ENCODE measurements around the gene ADAMTS14. TPM values are rescaled to one million over a fixed set of nuclear protein-coding genes. Genes with fewer than 3 reads are reported as not detected.
"Not testable (repeated sequence)": the region's sequence is repeated elsewhere in the genome, so short reads cannot be mapped to it uniquely, and the experiment has no call there.

ADAMTS14 gene
- under 1 TPM; 0.69 to 0.79 (median 0.72) TPM for polyA plus RNA-seq (ENCODE audit: insufficient read length in 3 of 3)

DNA sequence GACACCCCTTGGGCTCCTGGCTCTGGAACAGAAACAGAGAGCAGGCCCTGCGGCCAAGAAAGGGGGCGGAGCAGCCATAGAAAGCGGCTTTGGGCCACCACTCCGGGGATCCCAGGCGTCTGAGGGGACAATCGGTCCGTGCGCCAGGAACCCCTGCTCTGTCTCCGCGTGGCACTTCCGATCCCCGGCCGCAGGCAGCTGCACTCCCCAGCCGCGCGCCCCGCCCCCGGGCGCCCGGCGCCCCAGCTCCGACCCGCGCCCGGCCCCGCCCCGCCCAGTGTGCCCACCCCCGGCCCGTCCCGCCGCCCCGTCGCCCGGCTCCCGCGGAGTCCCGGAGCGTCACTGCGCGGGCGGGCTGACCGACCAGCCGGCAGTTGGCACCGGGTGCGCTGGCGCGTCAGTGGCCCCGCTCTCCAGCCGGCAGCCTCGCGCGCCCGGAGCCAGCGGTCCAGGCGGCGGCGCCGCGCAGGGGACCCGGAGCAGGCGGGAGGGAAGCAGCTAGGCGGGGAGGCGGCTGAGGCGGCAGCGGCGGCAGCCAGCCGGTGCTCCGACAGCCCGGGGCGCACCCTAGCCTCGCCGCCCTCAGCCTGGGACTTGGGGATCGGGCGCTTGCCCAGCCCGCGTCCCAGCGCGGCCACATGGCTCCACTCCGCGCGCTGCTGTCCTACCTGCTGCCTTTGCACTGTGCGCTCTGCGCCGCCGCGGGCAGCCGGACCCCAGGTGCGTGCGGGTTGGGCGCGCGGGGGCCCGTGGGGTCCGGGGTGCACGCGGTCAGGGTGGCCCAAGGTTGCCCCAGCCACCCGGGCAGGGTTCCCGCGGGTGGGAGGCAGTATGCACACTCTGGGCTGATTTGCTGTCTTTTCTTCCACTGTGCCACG, at the start of gene ADAMTS14:
Gene ADAMTS14, plus strand, starts transcription at position 342 of the 878 bp plus-strand sequence. Its CDS starts 297 bp downstream, at position 639.
- no peak for DNase-seq (ENCODE audit: low read depth in 3 of 3, low spot score in 2 of 3)

DNA sequence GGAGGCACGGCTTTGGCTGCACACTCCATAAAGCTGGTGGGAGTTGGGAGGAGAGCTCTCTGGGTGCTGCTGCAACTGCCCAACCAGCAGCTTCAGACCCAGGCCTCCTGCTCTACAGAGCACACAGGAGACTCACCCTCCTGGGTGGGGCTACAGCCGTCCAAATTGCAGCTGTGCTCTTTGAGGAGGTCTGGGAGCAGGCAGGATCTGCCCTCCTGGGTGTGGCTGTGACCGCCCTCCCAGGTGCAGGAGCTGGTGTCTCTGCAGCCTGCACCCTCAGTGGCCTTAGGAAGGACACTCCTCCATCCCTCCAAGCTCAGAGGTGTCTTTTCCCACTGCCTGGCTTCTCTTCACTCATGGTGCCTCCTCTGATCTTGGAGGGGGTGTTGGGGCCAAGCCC, 49.8 kb upstream of the ADAMTS14 start:
- DNase-seq (ENCODE audit: low read depth in 3 of 3, low spot score in 2 of 3) = no peak

DNA sequence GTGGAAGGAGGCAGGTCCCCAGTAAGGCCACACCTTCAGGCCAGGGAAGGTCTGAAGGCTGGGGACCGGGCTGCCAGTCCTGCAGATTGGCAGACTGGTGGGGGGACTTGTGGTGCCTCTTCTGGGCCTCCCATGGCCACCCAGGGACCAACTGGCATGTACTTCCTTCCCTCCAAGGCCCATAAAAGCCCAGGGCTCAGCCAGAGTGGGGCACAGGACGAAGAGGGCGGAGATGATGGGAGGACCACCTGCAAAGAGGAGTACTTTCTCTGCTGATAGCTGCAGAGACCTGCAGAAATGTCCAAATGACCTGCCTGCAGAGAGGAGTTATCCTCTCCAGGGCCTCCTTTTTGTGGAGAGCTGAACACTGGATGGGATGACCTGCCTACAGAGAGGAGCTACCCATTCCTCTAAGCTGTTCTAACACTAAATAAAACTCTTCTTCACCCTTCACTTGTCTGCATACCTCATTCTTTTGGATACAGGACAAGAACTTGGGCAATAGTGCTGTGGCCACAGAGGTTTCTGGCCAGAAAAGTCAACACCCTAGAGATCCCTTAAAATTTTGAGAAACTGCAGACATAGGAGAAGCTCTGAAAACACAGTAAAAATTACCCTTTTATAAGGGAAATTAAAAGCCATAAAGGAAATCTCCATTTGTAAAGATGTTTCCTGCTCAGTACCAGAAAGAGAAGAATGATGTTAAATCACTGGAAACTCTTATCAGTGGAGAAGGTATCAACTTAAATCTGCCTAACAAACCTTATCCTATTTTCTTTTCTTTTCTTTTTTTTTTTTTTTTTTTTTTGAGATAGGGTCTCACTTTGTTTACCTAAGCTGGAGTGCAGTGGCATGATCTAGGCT, 49.1 kb upstream of the ADAMTS14 start:
- no peak for DNase-seq (ENCODE audit: low read depth in 3 of 3, low spot score in 2 of 3)

- no peak for DNase-seq (ENCODE audit: low read depth in 3 of 3, low spot score in 2 of 3)
Measured at GRCh38 chr10:70626056-70626455, 46.2 kb upstream of the ADAMTS14 start.

DNA sequence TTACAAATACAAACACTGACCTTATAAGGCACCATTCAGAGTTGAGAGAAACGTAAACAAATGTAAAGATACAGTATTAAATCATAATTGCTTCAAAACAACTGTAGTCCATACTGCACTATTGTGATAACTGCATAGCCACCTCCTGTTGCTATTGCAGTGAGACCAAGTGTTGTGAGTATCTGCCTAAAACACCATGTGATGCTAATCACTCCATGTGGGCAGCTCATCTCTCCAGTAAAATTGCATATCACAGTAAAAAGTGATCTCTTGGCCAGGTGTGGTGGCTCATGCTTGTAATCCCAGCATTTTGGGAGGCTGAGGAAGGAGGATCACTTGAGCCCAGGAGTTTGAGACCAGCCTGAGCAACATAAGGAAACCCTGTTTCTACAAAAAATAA, 43.0 kb upstream of the ADAMTS14 start:
- DNase-seq (ENCODE audit: low read depth in 3 of 3, low spot score in 2 of 3) = no peak

GRCh38 chr10:70631735-70632134, 40.6 kb upstream of the ADAMTS14 start:
- not testable (repeated sequence) for DNase-seq (ENCODE audit: low read depth in 3 of 3, low spot score in 2 of 3)

- no peak for DNase-seq (ENCODE audit: low read depth in 3 of 3, low spot score in 2 of 3)
Measured at GRCh38 chr10:70634011-70634410, 38.3 kb upstream of the ADAMTS14 start.

GRCh38 chr10:70634515-70634914, 37.8 kb upstream of the ADAMTS14 start:
- DNase-seq (ENCODE audit: low read depth in 3 of 3, low spot score in 2 of 3) = not testable (repeated sequence)

DNA sequence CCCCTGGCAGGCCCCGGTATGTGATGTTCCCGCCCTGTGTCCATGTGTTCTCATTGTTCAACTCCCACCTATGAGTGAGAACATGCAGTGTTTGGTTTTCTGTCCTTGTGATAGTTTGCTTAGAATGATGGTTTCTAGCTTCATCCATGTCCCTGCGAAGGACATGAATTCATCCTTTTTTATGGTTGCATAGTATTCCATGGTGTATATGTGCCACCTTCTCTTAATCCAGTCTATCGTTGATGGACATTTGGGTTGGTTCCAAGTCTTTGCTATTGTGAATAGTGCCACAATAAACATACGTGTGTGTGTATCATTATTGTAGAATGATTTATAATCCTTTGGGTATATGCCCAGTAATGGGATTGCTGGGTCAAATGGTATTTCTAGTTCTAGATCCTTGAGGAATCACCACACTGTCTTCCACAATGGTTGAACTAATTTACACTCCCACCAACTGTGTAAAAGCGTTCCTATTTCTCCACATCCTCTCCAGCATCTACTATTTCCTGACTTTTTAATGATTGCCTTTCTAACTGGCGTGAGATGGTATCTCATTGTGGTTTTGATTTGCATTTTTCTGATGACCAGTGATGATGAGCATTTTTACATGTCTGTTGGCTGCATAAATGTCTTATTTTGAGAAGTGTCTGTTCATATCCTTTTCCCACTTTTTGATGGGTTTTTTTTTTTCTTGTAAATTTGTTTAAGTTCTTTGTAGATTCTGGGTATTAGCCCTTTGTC, 32.5 kb upstream of the ADAMTS14 start:
- not testable (repeated sequence) for DNase-seq (ENCODE audit: low read depth in 3 of 3, low spot score in 2 of 3)

DNA sequence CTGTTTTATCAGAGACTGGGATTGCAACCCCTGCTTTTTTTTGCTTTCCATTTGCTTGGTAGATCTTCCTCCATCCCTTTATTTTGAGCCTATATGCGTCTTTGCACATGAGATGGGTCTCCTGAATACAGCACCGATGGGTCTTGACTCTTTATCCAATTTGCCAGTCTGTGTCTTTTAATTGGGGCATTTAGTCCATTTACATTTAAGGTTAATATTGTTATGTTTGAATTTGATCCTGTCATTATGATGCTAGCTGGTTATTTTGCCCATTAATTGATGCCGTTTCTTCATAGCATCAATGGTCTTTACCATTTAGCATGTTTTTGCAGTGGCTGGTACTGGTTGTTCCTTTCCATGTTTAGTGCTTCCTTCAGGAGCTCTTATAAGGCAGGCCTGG, 29.0 kb upstream of the ADAMTS14 start:
- DNase-seq (ENCODE audit: low read depth in 3 of 3, low spot score in 2 of 3) = not testable (repeated sequence)

DNA sequence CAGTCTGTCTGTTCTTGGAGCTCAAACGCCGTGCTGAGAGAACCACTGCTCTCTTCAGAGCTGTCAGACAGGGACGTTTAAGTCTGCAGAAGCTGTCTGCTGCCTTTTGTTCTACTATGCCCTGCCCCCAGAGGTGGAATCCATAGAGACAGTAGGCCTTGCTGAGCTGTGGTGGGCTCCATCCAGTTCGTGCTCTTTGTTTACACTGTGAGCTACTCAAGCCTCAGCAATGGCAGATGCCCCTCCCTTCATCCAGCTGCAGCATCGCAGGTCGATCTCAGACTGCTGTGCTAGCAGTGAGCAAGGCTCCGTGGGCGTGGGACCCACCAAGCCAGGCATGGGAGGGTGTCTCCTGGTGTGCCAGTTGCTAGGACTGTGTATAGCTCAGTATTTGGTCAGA, 27.3 kb upstream of the ADAMTS14 start:
- not testable (repeated sequence) for DNase-seq (ENCODE audit: low read depth in 3 of 3, low spot score in 2 of 3)

DNA sequence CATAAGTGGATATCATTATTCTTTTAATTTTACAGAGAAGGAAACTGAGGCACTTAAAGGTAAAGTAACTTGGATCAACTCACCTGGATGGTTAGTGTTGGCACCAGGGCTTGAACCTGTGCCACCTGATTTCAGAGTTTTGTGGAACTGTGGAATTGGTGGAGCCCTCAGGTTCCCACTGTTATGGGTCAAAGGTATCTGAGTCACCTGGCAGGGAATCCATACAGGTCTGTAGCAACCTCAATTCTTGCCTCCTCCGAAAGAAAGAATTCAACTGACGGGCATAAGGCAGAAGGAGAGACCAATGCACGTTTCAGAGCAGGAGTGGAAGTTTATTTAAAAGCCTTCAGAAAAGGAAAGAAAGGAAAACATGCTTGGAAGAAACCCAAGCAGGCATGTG, 25.2 kb upstream of the ADAMTS14 start:
- no peak for DNase-seq (ENCODE audit: low read depth in 3 of 3, low spot score in 2 of 3)

- DNase-seq (ENCODE audit: low read depth in 3 of 3, low spot score in 2 of 3) = no peak
Measured at GRCh38 chr10:70648427-70648826, 23.9 kb upstream of the ADAMTS14 start.

GRCh38 chr10:70649526-70649925, 22.8 kb upstream of the ADAMTS14 start:
- DNase-seq (ENCODE audit: low read depth in 3 of 3, low spot score in 2 of 3) = no peak

GRCh38 chr10:70650104-70650503, 22.2 kb upstream of the ADAMTS14 start:
- no peak for DNase-seq (ENCODE audit: low read depth in 3 of 3, low spot score in 2 of 3)

DNA sequence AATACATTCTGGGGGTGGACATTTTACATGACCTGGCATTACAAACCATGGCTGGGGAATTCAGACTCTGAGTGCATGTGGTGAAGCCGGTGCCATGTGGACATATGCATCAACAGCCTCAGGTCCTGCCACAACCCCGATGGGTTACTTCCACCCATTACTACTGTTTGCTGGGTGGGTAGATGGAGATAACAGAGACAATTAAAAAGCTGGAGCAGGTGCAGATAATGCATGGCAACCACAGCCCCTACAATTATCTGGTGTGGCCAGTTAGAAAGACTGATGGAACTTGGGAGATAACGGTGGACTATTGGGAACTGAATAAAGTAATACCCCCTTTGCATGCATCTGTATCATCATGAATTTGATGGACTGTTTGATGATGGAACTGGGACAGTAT, 21.6 kb upstream of the ADAMTS14 start:
- DNase-seq (ENCODE audit: low read depth in 3 of 3, low spot score in 2 of 3) = no peak

DNA sequence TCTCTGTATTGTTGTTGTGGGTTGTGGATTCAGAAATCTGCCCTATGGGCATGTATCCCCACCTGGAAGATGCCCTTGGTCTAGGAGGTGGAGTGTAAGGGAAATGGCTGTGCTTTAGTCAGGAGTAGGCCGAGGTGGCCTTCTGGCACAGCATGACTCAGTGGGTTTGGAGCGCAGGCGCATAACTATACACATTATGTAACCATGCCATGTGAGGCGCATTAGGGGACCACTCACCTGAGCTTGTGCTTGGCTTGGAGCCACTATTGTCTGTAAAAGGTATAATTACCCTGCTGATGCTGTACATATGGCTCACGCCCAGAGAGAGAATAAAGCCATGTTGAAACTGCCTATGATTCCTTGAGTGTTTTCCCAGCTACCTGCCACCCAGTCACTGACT, 20.6 kb upstream of the ADAMTS14 start:
- no peak for DNase-seq (ENCODE audit: low read depth in 3 of 3, low spot score in 2 of 3)

GRCh38 chr10:70652761-70653657, 19.3 kb upstream of the ADAMTS14 start:
- DNase-seq (ENCODE audit: low read depth in 3 of 3, low spot score in 2 of 3) = peak in 1 of 3 donors; percentile 38

- no peak for DNase-seq (ENCODE audit: low read depth in 3 of 3, low spot score in 2 of 3)
Measured at GRCh38 chr10:70655316-70655715, 17.0 kb upstream of the ADAMTS14 start.

DNA sequence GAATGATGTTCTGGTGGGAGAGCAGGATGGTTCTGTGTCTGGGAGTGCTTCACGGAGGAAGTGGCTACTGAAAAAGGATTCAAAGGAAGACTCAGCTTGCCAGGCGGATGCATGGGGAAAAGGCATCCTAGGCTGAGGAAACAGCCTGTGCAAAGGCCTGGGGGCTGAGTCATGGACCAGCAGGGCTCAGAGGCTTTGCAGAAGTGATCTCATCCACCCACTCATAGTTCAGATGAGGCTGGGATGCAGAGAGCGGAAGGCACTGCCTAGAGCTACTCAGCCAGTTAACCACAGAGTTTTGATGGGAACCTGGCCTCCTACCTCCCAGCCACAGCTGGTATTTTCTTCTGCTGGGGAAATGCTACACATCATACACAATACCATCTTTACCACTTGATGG, 15.8 kb upstream of the ADAMTS14 start:
- no peak for DNase-seq (ENCODE audit: low read depth in 3 of 3, low spot score in 2 of 3)

Data from right renal cortex interstitium (tissue), 3 donors.